ENCODE results near the gene NRDC.

The NRDC gene

GRCh38 chr1:51761351-51761750 lies 117.2 kb downstream of the NRDC start:
- 0 out of 2 replicates have a peak, but pooled peaks cover 3% of the 10 kb centered on the region for H3K36me3 ChIP-seq (ENCODE audit: low read length)
- H3K4me3 ChIP-seq (ENCODE audit: insufficient read depth, low read length, poor library complexity, severe bottlenecking), result no peak overlapping the region
- no peaks in the 10 kb centered on the region for H3K9me3 ChIP-seq (ENCODE audit: insufficient read depth, low read length)
- H2AFZ ChIP-seq (ENCODE audit: low read depth, low read length, severe bottlenecking), result no peak overlapping the region
- no peaks in the 10 kb centered on the region for H3K79me2 ChIP-seq (ENCODE audit: insufficient read depth, low read length)
- no peaks in the 10 kb centered on the region for H4K20me1 ChIP-seq (ENCODE audit: low read depth, low read length)
- no peak overlapping the region for H3K27ac ChIP-seq (ENCODE audit: low read depth, low read length)
- H3K4me2 ChIP-seq (ENCODE audit: low read depth, low read length, poor library complexity, severe bottlenecking), result no peak overlapping the region
- H3F3A ChIP-seq (ENCODE audit: insufficient read depth), result no peaks in the 10 kb centered on the region
- no peaks in the 10 kb centered on the region for H3K27me3 ChIP-seq (ENCODE audit: low read length)
- TF ChIP-seq CTCF (IDR thresholded peaks at IDR 0.05; ENCODE audit: insufficient read depth, low read length, poor library complexity, severe bottlenecking) (no peak), EZH2phosphoT487 (conservative IDR thresholded peaks at IDR 0.05; ENCODE audit: low read length) (no peak)
- H3K9me2 ChIP-seq (replicated peaks; ENCODE audit: insufficient read depth, low read length), result no peaks in the 10 kb centered on the region
- no peak overlapping the region for H3K9ac ChIP-seq (ENCODE audit: low read length)

GRCh38 chr1:51760872-51761271 lies 117.7 kb downstream of the NRDC start:
- no peak overlapping the region for H3K9ac ChIP-seq (ENCODE audit: low read length)
- H2AFZ ChIP-seq (ENCODE audit: low read depth, low read length, severe bottlenecking), result no peak overlapping the region
- no peaks in the 10 kb centered on the region for H3K9me2 ChIP-seq (replicated peaks; ENCODE audit: insufficient read depth, low read length)
- no peaks in the 10 kb centered on the region for H3K27me3 ChIP-seq (ENCODE audit: low read length)
- H3K4me3 ChIP-seq (ENCODE audit: insufficient read depth, low read length, poor library complexity, severe bottlenecking), result no peak overlapping the region
- H3K9me3 ChIP-seq (ENCODE audit: insufficient read depth, low read length), result no peaks in the 10 kb centered on the region
- H3F3A ChIP-seq (ENCODE audit: insufficient read depth), result no peaks in the 10 kb centered on the region
- H3K36me3 ChIP-seq (ENCODE audit: low read length), result peaks cover 6% of the 10 kb centered on the region; the same call in 1 of the 2 replicates
- TF ChIP-seq EZH2phosphoT487 (conservative IDR thresholded peaks at IDR 0.05; ENCODE audit: low read length) (no peak), CTCF (IDR thresholded peaks at IDR 0.05; ENCODE audit: insufficient read depth, low read length, poor library complexity, severe bottlenecking) (no peak)
- no peaks in the 10 kb centered on the region for H3K79me2 ChIP-seq (ENCODE audit: insufficient read depth, low read length)
- H3K4me2 ChIP-seq (ENCODE audit: low read depth, low read length, poor library complexity, severe bottlenecking), result no peak overlapping the region
- no peak overlapping the region for H3K27ac ChIP-seq (ENCODE audit: low read depth, low read length)
- no peaks in the 10 kb centered on the region for H4K20me1 ChIP-seq (ENCODE audit: low read depth, low read length)

GRCh38 chr1:51758310-51758709 lies 120.2 kb downstream of the NRDC start:
- no peaks in the 10 kb centered on the region for H3K9me2 ChIP-seq (replicated peaks; ENCODE audit: insufficient read depth, low read length)
- H3K27ac ChIP-seq (ENCODE audit: low read depth, low read length), result no peak overlapping the region
- TF ChIP-seq CTCF (IDR thresholded peaks at IDR 0.05; ENCODE audit: insufficient read depth, low read length, poor library complexity, severe bottlenecking) (no peak), EZH2phosphoT487 (conservative IDR thresholded peaks at IDR 0.05; ENCODE audit: low read length) (no peak)
- H3K4me2 ChIP-seq (ENCODE audit: low read depth, low read length, poor library complexity, severe bottlenecking), result no peak overlapping the region
- H3K9me3 ChIP-seq (ENCODE audit: insufficient read depth, low read length), result no peaks in the 10 kb centered on the region
- H2AFZ ChIP-seq (ENCODE audit: low read depth, low read length, severe bottlenecking), result no peak overlapping the region
- no peaks in the 10 kb centered on the region for H3F3A ChIP-seq (ENCODE audit: insufficient read depth)
- H3K36me3 ChIP-seq (ENCODE audit: low read length), result peaks cover 7% of the 10 kb centered on the region; the same call in 1 of the 2 replicates
- H4K20me1 ChIP-seq (ENCODE audit: low read depth, low read length), result no peaks in the 10 kb centered on the region
- H3K27me3 ChIP-seq (ENCODE audit: low read length), result no peaks in the 10 kb centered on the region
- no peak overlapping the region for H3K9ac ChIP-seq (ENCODE audit: low read length)
- no peaks in the 10 kb centered on the region for H3K79me2 ChIP-seq (ENCODE audit: insufficient read depth, low read length)
- H3K4me3 ChIP-seq (ENCODE audit: insufficient read depth, low read length, poor library complexity, severe bottlenecking), result no peak overlapping the region

Data from SU-DHL-6 (cell line).